ENCODE results near the gene GPRIN3.
A peak's percentile ranks its signal among the peaks of the same experiment; 100 is the strongest.

GPRIN3 gene

GRCh38 chr4:89307446-89308160 is at the start of gene GPRIN3:
GPRIN3 (minus strand) TSS chr4:89307800; CDS start chr4:89250110, 57,690 bp downstream.
- peak; percentile 66 for DNase-seq

DNA sequence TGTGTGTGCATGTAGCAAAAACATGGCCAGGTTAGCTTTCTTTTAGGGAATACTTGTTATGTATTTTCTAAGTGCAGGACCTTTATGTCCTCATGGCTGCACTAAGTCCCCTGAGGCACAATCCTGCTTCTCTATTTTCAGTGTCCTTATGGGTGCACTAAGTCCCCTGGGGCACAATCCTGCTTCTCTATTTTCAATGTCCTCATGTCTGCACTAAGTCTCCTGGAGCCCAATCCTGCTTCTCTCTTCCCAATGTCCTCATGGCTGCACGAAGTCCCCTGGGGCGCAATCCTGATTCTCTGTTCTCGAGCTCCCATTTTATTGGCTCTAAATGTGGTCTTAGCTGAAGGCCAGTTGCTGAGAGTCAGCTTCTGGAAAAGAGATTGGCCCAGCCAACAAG is 49.7 kb upstream of the GPRIN3 start:
- DNase-seq = no peak

- DNase-seq = no peak
Observed at GRCh38 chr4:89356086-89356485, 48.5 kb upstream of the GPRIN3 start.

GRCh38 chr4:89353514-89353913 is 45.9 kb upstream of the GPRIN3 start:
- no peak for DNase-seq

DNA sequence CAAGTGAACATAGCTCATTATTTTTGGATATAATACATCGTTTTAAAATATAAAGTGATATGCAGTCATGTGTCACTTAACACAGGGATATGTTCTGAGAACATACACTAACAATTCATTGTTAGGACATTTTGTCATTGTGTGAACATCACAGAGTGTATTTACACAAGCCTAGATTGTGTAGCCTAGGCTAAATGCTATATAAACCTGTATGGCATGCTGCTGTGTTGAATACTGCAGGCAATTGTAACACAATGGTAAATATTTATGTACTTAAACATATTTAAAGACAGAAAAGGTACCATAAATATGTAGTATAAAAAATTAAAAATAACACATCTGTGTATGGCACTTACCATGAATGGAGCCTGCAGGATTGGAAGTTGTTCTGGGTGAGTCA is 44.9 kb upstream of the GPRIN3 start:
- DNase-seq = no peak

DNA sequence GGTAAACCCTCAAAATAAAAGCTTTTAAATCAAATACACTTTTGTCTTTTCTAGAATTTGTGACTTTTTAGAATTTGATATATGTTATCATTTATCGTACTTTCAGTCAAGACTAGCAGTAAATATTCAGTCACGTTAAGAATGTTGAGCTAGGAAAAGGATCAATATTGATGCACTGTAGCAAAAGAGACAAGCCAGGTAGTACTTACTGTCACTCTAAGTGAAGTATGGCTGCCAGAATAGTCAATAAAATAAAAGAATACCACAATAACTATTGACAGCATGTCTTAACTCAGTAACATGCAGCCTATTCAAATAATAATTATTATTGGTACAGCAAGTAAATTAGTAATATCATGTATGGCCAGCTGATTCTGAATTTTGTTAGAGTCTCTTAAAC is 43.6 kb upstream of the GPRIN3 start:
- DNase-seq = no peak

DNA sequence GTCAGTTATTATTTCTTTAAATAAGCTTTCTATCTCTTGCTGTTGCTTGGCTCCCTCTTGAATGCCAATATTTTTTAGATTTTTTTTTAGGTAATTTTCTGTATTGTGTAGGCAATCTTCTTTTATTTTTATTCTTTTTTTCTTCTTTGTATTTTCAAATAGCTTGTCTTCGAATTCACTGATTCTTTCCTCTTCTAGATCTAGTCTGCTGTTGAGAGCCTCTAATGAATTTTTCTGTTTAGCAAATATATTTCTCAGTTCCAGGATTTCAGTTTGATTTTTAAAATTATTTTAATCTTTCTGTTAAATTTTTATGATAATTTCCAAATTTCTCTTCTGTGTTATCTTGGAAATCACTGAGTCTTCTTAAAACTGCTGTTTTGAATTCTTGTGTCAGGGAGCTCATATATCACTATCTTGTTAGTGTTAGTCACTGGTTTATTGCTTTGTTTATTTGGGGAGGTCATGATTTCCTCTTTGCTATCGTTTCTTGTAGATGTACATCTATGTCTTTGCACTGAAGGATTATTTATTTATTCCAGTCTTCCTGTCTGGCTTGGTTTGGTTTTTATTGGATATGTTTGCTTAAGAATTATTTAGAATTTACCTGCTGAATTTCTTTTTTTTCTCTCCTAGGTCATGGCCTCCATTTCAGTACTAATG is 39.9 kb upstream of the GPRIN3 start:
- DNase-seq = no peak

DNA sequence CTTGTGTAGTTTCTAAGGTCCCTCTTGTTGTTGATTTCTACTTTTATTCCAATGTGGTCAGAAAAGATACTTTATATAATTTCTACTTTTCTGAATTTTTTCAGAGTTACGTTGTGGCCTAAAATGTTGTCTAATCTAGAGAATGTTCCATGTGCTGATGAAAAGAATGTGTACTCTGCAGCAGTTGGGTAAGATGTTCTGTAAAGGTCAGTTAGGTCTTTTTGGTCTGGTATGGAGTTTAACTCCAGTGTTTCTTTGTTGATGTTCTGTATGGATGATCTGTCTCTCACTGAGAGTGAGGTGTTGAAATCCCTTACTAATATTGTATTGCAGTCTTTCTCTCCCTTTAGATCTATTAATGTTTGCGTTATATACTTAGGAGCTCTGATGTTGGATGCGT is 37.0 kb upstream of the GPRIN3 start:
- no peak for DNase-seq

GRCh38 chr4:89338206-89338605 is 30.6 kb upstream of the GPRIN3 start:
- DNase-seq = no peak

DNA sequence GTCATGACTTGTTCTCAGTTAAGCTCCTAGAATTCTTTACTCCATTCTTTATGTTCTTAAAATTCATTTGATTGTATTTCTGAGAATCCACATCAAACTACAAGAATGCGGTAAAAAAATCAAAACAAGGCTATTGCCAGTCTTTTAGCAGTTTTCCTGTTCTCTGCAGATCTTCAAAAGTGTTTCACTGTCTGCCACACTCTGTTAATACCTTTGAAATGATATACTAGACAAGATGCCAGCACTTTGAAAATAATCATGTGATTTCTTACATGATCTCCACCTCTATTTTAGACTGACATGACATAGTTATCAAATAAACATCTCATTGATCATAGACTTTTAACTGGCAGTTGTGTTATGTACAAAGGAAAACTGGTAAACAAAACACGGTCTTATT is 30.1 kb upstream of the GPRIN3 start:
- DNase-seq = no peak

- DNase-seq = no peak
Observed at GRCh38 chr4:89336818-89337420, 29.3 kb upstream of the GPRIN3 start.

- no peak for DNase-seq
Observed at GRCh38 chr4:89334830-89335229, 27.2 kb upstream of the GPRIN3 start.

- no peak for DNase-seq
Observed at GRCh38 chr4:89334311-89334710, 26.7 kb upstream of the GPRIN3 start.

DNA sequence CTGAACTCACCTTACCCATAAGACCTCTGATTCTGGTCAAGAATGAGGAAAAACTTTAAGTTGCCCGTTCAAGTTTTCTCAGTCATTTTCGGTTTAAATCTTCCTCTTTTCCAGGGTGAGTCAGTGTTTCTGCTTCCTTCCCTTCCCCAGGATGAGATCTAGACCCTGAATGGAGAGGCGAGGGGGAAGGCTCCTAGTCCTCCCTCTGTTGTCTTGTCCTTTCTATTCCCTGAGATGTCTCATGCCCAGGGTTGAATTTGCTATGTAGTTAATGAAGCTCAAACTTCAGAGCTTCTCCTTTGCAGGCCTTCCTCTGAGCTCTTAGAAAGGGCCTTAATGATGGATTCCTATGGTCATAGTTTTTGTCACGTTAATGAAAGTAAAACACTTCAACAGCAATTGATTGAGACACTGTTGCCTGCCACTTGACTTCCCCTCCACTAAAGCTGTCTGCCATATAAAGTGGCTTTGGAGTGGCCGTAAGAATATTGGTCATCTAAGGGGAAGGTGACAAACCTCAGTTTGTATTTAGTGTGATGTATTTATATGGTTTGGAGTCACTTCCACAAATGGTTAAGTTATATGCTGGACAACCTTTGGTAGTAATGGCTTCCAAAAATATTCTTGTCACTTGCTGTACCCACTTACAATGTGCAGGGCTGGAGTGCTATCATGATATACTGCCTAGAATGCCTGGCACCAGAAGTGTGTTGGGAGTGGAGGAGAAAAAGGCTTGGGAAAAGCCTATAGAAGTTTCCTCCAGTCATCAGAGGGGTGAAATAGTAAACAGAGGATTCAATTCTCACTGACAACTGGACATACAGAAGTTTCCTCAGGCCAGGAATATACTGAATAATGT is 24.3 kb upstream of the GPRIN3 start:
- DNase-seq = no peak

GRCh38 chr4:89331197-89331596 is 23.6 kb upstream of the GPRIN3 start:
- no peak for DNase-seq

DNA sequence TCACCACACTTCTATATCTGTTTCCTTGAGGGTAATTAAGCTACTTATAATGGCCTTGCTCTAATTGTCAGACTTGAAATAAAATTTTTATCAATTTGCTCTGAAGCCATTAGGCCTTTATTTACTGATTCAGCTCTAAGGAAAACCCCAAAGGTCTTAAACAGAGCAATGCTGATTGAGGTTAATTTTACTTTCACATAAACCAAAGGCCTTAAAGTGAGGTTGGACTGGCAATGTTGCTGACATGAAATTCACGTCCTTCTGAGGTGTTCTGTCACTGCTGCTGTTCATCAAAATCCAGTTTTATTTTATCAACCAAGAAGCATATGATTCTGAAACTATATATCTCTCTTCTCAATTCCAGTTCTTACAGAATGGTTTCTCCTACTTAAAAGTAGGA is 21.7 kb upstream of the GPRIN3 start:
- no peak for DNase-seq

- no peak for DNase-seq
Observed at GRCh38 chr4:89324671-89325070, 17.1 kb upstream of the GPRIN3 start.

DNA sequence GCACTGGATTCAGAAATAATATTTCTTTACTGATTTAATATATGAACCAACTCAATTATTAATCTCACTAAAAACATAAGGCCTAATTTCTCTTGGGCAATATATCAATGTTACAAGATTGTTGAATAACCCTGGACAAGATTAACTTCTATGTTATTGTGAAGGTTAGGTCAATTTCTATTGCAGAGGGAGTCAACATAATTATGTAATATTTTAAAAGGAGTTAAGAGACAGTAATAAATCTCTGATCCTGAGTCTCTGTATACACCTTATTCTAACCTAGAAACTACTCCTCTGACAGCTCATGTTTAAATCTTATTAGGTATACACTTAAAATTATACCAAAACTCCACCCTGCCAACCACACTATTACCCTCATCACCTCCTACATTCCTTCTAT is 15.1 kb upstream of the GPRIN3 start:
- DNase-seq = no peak

DNA sequence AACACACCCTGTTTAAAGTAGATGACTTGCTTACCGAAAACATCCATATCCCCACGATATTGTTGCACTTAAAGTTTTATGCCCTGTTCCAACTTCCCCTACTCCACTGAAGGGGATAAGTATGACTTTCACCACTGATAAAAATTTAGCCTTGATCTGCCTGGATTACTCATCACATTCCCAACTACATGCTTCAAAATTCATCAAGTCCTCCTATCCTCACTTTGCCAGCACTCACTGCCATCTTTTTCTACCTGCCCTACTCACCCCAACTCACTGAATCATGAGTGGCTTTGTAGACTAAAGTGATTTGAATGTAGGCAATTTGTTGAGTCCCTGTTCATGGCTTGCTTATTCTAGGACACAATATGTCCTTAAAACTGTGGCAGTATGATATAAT is 12.2 kb upstream of the GPRIN3 start:
- no peak for DNase-seq

- no peak for DNase-seq
Observed at GRCh38 chr4:89316931-89317366, 9.3 kb upstream of the GPRIN3 start.

DNA sequence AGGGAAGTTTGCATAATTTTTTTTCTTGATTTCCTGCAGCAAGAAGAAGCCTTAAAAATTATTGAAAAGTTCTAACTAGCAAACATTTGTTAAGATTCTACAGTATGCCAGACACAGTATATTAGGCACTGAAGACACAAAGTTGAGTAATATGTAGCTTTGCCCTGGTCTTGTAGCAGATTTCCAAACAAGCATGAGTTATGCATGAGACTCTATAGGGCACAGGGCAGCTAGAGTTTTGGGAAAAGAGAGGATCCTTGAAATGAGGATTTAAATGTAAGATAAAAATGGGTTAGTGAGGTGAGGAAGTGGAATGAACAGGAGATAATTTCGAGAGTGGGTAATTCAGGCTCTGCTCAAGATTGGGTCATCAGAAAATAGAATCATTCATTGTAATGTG is 8.6 kb upstream of the GPRIN3 start:
- no peak for DNase-seq

- no peak for DNase-seq
Observed at GRCh38 chr4:89314291-89314690, 6.7 kb upstream of the GPRIN3 start.

DNA sequence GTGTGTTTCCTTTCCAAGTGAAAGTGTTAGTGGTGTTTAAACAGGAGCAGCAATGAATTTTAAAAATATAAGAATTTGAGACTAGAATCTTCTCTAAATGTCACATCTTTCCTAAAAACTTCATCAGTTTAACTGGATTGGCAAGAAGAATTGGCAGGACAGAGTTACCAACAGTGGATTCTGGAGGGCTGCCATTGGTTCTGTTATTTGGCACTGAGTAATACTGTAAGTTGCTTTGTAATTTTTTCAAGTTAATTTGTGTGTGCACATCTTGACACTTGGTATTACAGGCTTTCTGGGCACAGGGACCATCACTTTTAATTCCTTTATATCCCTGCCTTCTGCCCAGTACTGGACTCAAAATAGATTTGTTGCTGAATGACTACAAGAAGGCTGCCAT is 4.5 kb upstream of the GPRIN3 start:
- DNase-seq = no peak
